ENCODE data around the gene TEX38.

DNA sequence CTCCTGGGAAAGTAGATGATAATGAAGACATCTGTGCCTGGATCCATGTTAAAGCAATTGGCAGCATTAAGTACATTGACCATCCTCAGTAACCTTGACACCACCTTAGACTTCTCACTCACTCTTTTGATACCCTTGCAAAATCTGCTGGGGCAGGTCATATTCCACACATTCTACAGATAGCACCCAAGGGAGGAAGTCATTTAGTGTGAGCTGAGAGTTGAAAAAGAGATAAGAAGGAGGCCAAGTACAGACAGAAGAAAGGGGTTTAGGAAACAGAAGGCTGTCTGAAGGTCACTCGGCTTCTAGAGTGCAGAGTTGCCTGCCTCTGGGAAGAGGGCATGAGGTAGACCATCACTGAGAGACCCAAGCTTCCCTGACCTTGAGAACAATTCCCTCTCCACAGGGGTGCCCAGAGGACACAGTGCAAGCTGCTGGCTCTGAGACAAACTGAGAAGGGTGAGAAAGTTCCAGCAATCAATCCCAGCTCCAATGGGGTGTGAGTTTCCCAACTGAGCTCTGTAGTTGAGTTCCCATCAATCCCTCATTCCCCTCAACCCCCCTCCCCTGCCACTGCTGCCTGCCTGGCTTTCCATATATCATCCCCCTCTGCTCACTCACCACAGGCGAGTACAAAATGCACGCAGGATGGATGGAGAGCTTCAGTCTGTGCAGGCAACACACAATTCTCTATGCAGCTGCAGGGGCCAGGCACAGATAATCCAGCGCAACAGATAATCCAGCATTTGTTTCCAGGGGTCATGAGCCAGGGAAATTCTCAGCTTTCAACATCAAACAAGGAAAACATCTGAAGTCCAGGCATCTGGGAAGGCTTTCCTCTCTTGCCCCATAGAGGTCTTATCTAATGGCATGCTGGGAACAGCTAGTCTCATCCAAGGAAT is 47.7 kb upstream of the TEX38 start:
- TF ChIP-seq, protein P1, sequence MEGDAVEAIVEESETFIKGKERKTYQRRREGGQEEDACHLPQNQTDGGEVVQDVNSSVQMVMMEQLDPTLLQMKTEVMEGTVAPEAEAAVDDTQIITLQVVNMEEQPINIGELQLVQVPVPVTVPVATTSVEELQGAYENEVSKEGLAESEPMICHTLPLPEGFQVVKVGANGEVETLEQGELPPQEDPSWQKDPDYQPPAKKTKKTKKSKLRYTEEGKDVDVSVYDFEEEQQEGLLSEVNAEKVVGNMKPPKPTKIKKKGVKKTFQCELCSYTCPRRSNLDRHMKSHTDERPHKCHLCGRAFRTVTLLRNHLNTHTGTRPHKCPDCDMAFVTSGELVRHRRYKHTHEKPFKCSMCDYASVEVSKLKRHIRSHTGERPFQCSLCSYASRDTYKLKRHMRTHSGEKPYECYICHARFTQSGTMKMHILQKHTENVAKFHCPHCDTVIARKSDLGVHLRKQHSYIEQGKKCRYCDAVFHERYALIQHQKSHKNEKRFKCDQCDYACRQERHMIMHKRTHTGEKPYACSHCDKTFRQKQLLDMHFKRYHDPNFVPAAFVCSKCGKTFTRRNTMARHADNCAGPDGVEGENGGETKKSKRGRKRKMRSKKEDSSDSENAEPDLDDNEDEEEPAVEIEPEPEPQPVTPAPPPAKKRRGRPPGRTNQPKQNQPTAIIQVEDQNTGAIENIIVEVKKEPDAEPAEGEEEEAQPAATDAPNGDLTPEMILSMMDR (IDR thresholded peaks at IDR 0.05; ENCODE audit: low read depth, low read length, poor library complexity, severe bottlenecking): no peak
- no peak for TF ChIP-seq EZH2phosphoT487 (IDR thresholded peaks at IDR 0.05; ENCODE audit: borderline replicate concordance, low read length)
